Endothelial cell of umbilical vein (primary cell): ENCODE data around the gene NKD1. TPM values are rescaled to one million over a fixed set of nuclear protein-coding genes. Genes with fewer than 3 reads are reported as not detected.

Experiments used
- BruUV-seq: library from RNA; stranded (reverse); fragments of 400-500 nt; replicated peaks from 2 replicates; lab custom pipeline; 2021; lab: Mats Ljungman, UMichigan
- CTCF ChIA-PET: fragments of 300-600, 350-600 bp; sonication (Branson Sonifier 250); formaldehyde crosslinking; loops from one replicate; lab custom pipeline; 2021; ENCODE audit warnings: antibody characterized with exemption, inconsistent platforms; lab: Charles Lee
- POLR2A ChIA-PET: fragments of 300-600, 350-600 bp; sonication (Branson Sonifier 250); formaldehyde crosslinking; loops from one replicate; lab custom pipeline; 2021; ENCODE audit warnings: antibody characterized with exemption, inconsistent platforms; lab: Charles Lee
- DNase-seq: peaks from one replicate; pipeline ENCODE4 v3.0.0-alpha.2; 2011; ENCODE audit warnings: low read depth, low spot score
- FAIRE-seq: peaks from 2 replicates; lab custom pipeline; 2011; peaks lifted over from hg19 to GRCh38; lab: Jason Lieb, UNC
- H2AFZ ChIP-seq: 2 replicates; pipeline ENCODE4 v1.6.0; 2012; ENCODE audit warnings: low read depth, low read length, control low read depth, inconsistent platforms
- H3K27ac ChIP-seq: 2 replicates; pipeline ENCODE4 v1.5.1; 2011; ENCODE audit warnings: low read depth, mild to moderate bottlenecking, control low read depth, low read length, moderate library complexity; ENCODE audit not compliant: insufficient read depth
- H3K27me3 ChIP-seq, 2 experiments: 2 replicates each; pipeline versions ENCODE4 v1.6.0 to v1.6.1; 2011; ENCODE audit warnings: low read length in 2 of 2, mixed read lengths in 1 of 2; ENCODE audit not compliant: control insufficient read depth in 2 of 2, insufficient read depth in 2 of 2
- H3K36me3 ChIP-seq, 2 experiments: 2 replicates in 1 of 2; 3 replicates in 1 of 2; pipeline ENCODE4 v1.5.1; 2011; ENCODE audit warnings: low read length in 2 of 2, mild to moderate bottlenecking in 1 of 2, moderate library complexity in 1 of 2; ENCODE audit not compliant: control insufficient read depth in 2 of 2, insufficient read depth in 2 of 2; ENCODE audit errors: extremely low read depth in 1 of 2
- H3K4me1 ChIP-seq: 3 replicates; pipeline ENCODE4 v1.5.1; 2011; ENCODE audit warnings: mild to moderate bottlenecking, low read length; ENCODE audit not compliant: control insufficient read depth, insufficient read depth; ENCODE audit errors: extremely low read depth
- H3K4me2 ChIP-seq: 2 replicates; pipeline ENCODE4 v1.6.1; 2011; ENCODE audit warnings: low read length, control low read depth, mixed read lengths; ENCODE audit not compliant: insufficient read depth
- H3K4me3 ChIP-seq, 3 experiments: fragments of 200-600 bp in 1 of 3; sonication (generic), shearing (Covaris generic) in 1 of 3; replicated peaks in 1 of 3; 2 replicates each; pipeline ENCODE4 v1.5.1; 2011 to 2016; ENCODE audit warnings: control low read depth in 3 of 3, low read length in 3 of 3, mild to moderate bottlenecking in 2 of 3, inconsistent platforms in 1 of 3, low read depth in 1 of 3, moderate library complexity in 1 of 3; ENCODE audit not compliant: insufficient read depth in 1 of 3
- H3K79me2 ChIP-seq: 2 replicates; pipeline ENCODE4 v1.6.0; 2012; ENCODE audit warnings: low read length, inconsistent platforms; ENCODE audit not compliant: control insufficient read depth, insufficient read depth
- H3K9ac ChIP-seq: replicated peaks from 2 replicates; pipeline ENCODE3; 2011; ENCODE audit warnings: low read length, control low read depth; ENCODE audit not compliant: insufficient read depth; ENCODE audit errors: extremely low read depth
- H3K9me1 ChIP-seq: replicated peaks from 3 replicates; pipeline ENCODE4 v1.6.0; 2011; ENCODE audit warnings: mild to moderate bottlenecking, low read length; ENCODE audit not compliant: control insufficient read depth, insufficient read depth; ENCODE audit errors: extremely low read depth
- H3K9me3 ChIP-seq: replicated peaks from 2 replicates; pipeline ENCODE4 v1.5.1; 2012; ENCODE audit warnings: low read length, inconsistent platforms; ENCODE audit not compliant: control insufficient read depth, insufficient read depth
- H4K20me1 ChIP-seq: replicated peaks from 2 replicates; pipeline ENCODE3; 2011; ENCODE audit warnings: mild to moderate bottlenecking, low read length; ENCODE audit not compliant: control insufficient read depth, insufficient read depth; ENCODE audit errors: extremely low read depth
- EZH2 ChIP-seq: IDR thresholded peaks from 2 replicates; pipeline ENCODE4 v1.6.1; 2012; ENCODE audit warnings: borderline replicate concordance, low read depth, mild to moderate bottlenecking, moderate library complexity, low read length, inconsistent platforms; ENCODE audit not compliant: severe bottlenecking
- FOS ChIP-seq: IDR thresholded peaks from 2 replicates; pipeline ENCODE4 v1.6.1; 2011; ENCODE audit warnings: mild to moderate bottlenecking, low read length, moderate library complexity, borderline replicate concordance; ENCODE audit not compliant: insufficient read depth
- GATA2 ChIP-seq: IDR thresholded peaks from 2 replicates; pipeline ENCODE4 v1.7.0; 2011; ENCODE audit warnings: low read depth, mild to moderate bottlenecking, moderate library complexity, mixed read lengths, low read length; ENCODE audit not compliant: insufficient read length, insufficient read depth
- JUN ChIP-seq: IDR thresholded peaks from 2 replicates; pipeline ENCODE4 v1.6.1; 2011; ENCODE audit warnings: borderline replicate concordance, low read depth; ENCODE audit not compliant: insufficient read length, insufficient read depth
- MYC ChIP-seq: IDR thresholded peaks from one replicate; pipeline ENCODE4 v1.6.1; 2011; ENCODE audit warnings: mild to moderate bottlenecking, low read depth, low read length
- POLR2A ChIP-seq: IDR thresholded peaks from 2 replicates; pipeline ENCODE4 v1.6.1; 2012; ENCODE audit warnings: low read depth, mild to moderate bottlenecking, control low read depth, low read length
- POLR2AphosphoS5 ChIP-seq: IDR thresholded peaks from 2 replicates; pipeline ENCODE4 v1.6.1; 2012; ENCODE audit warnings: low read depth, mild to moderate bottlenecking, control low read depth, low read length, moderate library complexity; ENCODE audit not compliant: insufficient read depth
- dilution Hi-C: fragments of 300-500 bp; cut with MboI; formaldehyde crosslinking; loops from one replicate; pipeline ENCODE4 v1.15.0; 2019; ENCODE audit warnings: low sequenced_read_pairs; ENCODE audit not compliant: extremely low pct_ligation_motif_present
- intact Hi-C: fragments of 100-400 bp; cut with micrococcal nuclease; formaldehyde crosslinking; loops from one replicate; pipeline ENCODE4 v1.10.0; 2022
- polyA plus RNA-seq, 4 experiments: library from polyadenylated mRNA; depleted of rRNA in 3 of 4; stranded (reverse) in 3 of 4; unstranded in 1 of 4; fragments of >200 nt; gene quantifications; 2 replicates each; pipeline versions ENCODE4 v1.2.1 to v1.2.3, GENCODE V29; 2011 to 2012; ENCODE audit warnings: missing spikeins in 1 of 4
- total RNA-seq: library from RNA; stranded (reverse); gene quantifications from 2 replicates; pipeline ENCODE4 v1.2.3, GENCODE V29; 2021
- TF ChIP-seq, protein P1 (sequence below), 2 donors: IDR thresholded peaks; 1 replicate in 1 of 2; 2 replicates in 1 of 2; pipeline ENCODE4 v1.5.1; 2011; ENCODE audit warnings: low read length in 2 of 2, mild to moderate bottlenecking in 2 of 2, moderate library complexity in 2 of 2, control low read depth in 1 of 2, inconsistent platforms in 1 of 2, low read depth in 1 of 2; ENCODE audit not compliant: insufficient read depth in 1 of 2; ENCODE audit errors: extremely low read depth in 1 of 2
- TF ChIP-seq, protein P2 (sequence below): IDR thresholded peaks from 2 replicates; pipeline ENCODE4 v1.6.1; 2011; ENCODE audit not compliant: insufficient read depth, insufficient read length

NKD1 gene
- total and polyA plus RNA-seq, 2 donors (not counting 3 experiments of a cell fraction or from before 2014, with no cell fraction given): not detected

DNA sequence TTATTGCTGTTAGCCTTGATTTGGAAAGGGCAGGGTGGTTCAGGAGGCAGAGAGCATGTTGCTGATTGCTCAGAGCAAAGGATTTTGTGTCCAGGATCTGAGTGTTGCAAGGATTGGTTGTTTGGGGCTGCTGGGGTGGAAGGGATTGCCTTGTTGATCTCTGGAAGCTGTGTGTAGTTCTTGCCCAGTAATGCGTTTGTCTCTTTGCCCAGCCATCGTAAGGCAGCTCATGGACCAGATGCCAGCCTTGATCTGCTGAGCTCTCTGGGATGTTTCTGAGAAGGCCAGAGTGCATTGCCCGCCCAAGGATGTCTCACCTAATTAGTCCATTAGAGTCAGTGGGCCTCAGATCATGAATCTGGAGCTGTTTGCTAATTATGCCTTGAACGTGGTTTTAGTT is 33.6 kb downstream of the NKD1 start:
- dilution Hi-C loops: no loop called here
- BruUV-seq: no TSS peak
- Histone ChIP-seq H3K27me3 (no peaks in the 10 kb centered on the region), H3K27ac (no peak overlapping the region), H3K4me1 (no peaks in the 10 kb centered on the region), H3K9ac (no peak overlapping the region), H3K4me2 (no peak overlapping the region), H3K9me3 (no peaks in the 10 kb centered on the region), H3K4me3 (no peak overlapping the region), H4K20me1 (no peaks in the 10 kb centered on the region), H3K9me1 (no peaks in the 10 kb centered on the region), H3K36me3 (no peaks in the 10 kb centered on the region), H3K79me2 (no peaks in the 10 kb centered on the region), H2AFZ (no peak overlapping the region)
- no peak for TF ChIP-seq FOS
- TF ChIP-seq POLR2A: no peak
- no peak for TF ChIP-seq JUN
- no peak for TF ChIP-seq MYC
- no peak for TF ChIP-seq GATA2
- DNase-seq: no peak
- ChIA-PET POLR2A (no interaction called here), CTCF (interaction anchor here (1.6 kb wide), 1 partner anchor 83 kb away, joined by 5 read pairs; no protein-coding TSS in a partner anchor)
- FAIRE-seq: no peak
- intact Hi-C loops: no loop called here

DNA sequence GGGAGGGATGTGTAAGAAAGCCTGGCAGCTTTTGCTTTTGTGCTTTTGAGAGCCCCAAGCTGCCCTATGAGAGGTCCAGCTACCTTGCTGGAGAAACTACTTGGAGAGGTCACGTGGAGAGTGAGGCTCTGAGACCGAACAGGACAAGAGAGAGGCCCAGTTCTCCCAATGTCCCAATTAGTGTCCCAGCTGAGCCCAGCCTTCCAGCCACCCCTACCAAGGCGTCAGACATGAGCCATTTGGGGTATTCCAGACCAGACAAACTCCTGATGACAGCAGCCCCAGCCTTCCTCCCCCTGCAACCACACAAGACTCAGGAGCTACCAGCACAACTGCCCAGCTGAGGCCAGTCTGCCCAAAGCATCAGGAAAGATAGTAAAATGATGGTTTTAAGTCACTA is 35.0 kb downstream of the NKD1 start:
- CTCF ChIA-PET: interaction anchor here (1.5 kb wide), 1 partner anchor 11 kb away, joined by 7 read pairs; no protein-coding TSS in a partner anchor
- H4K20me1 ChIP-seq: no peaks in the 10 kb centered on the region
- H3K79me2 ChIP-seq: no peaks in the 10 kb centered on the region
- H3K9me3 ChIP-seq: no peaks in the 10 kb centered on the region
- FAIRE-seq: no peak
- dilution Hi-C loops (no loop called here), intact Hi-C loops (no loop called here)
- no peak overlapping the region for H3K4me3 ChIP-seq
- H3K9ac ChIP-seq: no peak overlapping the region
- H3K36me3 ChIP-seq: no peaks in the 10 kb centered on the region
- POLR2A ChIA-PET: no interaction called here
- no peaks in the 10 kb centered on the region for H3K4me1 ChIP-seq
- no peak overlapping the region for H2AFZ ChIP-seq
- H3K27me3 ChIP-seq: no peaks in the 10 kb centered on the region
- no peak overlapping the region for H3K4me2 ChIP-seq
- no peaks in the 10 kb centered on the region for H3K9me1 ChIP-seq
- no TSS peak for BruUV-seq
- TF ChIP-seq, protein P1, sequence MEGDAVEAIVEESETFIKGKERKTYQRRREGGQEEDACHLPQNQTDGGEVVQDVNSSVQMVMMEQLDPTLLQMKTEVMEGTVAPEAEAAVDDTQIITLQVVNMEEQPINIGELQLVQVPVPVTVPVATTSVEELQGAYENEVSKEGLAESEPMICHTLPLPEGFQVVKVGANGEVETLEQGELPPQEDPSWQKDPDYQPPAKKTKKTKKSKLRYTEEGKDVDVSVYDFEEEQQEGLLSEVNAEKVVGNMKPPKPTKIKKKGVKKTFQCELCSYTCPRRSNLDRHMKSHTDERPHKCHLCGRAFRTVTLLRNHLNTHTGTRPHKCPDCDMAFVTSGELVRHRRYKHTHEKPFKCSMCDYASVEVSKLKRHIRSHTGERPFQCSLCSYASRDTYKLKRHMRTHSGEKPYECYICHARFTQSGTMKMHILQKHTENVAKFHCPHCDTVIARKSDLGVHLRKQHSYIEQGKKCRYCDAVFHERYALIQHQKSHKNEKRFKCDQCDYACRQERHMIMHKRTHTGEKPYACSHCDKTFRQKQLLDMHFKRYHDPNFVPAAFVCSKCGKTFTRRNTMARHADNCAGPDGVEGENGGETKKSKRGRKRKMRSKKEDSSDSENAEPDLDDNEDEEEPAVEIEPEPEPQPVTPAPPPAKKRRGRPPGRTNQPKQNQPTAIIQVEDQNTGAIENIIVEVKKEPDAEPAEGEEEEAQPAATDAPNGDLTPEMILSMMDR (IDR thresholded peaks at IDR 0.05; ENCODE audit: extremely low read depth in 1 of 2, insufficient read depth in 1 of 2, low read depth in 1 of 2, low read length in 2 of 2): no peak
- TF ChIP-seq MYC: no peak
- no peak for TF ChIP-seq JUN
- TF ChIP-seq POLR2A: no peak
- TF ChIP-seq EZH2: no peak
- TF ChIP-seq POLR2AphosphoS5: no peak
- TF ChIP-seq, protein P2, sequence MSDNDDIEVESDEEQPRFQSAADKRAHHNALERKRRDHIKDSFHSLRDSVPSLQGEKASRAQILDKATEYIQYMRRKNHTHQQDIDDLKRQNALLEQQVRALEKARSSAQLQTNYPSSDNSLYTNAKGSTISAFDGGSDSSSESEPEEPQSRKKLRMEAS: no peak
- TF ChIP-seq FOS: no peak
- TF ChIP-seq GATA2: no peak
- H3K27ac ChIP-seq: no peak overlapping the region
- no peak for DNase-seq
